Gastrocnemius medialis (tissue), 4 donors: ENCODE results near the gene UAP1.

Experiments used
- CTCF ChIP-seq, 5 experiments: fragments of 450-650 bp in 3 of 5; fragments of 200-600 bp in 2 of 5; sonication (generic) in 2 of 5; IDR thresholded peaks in 4 of 5; conservative IDR thresholded peaks in 1 of 5; 1 replicate in 4 of 5; 2 replicates in 1 of 5; pipeline ENCODE4 v1.5.1; 2016 to 2019; ENCODE audit warnings: antibody characterized with exemption in 5 of 5, mild to moderate bottlenecking in 3 of 5, moderate library complexity in 3 of 5
- POLR2A ChIP-seq, 2 donors: fragments of 450-650 bp; IDR thresholded peaks; one replicate each; pipeline ENCODE4 v1.6.1; 2017; ENCODE audit warnings: antibody characterized with exemption in 2 of 2, mild to moderate bottlenecking in 2 of 2, moderate library complexity in 2 of 2

- TF ChIP-seq CTCF (IDR thresholded peaks at IDR 0.05 in 4 of 5, conservative IDR thresholded peaks at IDR 0.05 in 1 of 5) (no peak), POLR2A (IDR thresholded peaks at IDR 0.05) (no peak)
These were observed 51.3 kb downstream of the UAP1 start for GRCh38 chr1:162612606-162613400.
